A204.1 (cell line): ENCODE measurements around the gene SPG7.
A peak's percentile ranks its signal among the peaks of the same experiment; 100 is the strongest.

ENCODE experiments used
- FAIRE-seq: peaks from 2 replicates; lab custom pipeline; 2012; peaks lifted over from hg19 to GRCh38; lab: Jason Lieb, UNC

The SPG7 gene

DNA sequence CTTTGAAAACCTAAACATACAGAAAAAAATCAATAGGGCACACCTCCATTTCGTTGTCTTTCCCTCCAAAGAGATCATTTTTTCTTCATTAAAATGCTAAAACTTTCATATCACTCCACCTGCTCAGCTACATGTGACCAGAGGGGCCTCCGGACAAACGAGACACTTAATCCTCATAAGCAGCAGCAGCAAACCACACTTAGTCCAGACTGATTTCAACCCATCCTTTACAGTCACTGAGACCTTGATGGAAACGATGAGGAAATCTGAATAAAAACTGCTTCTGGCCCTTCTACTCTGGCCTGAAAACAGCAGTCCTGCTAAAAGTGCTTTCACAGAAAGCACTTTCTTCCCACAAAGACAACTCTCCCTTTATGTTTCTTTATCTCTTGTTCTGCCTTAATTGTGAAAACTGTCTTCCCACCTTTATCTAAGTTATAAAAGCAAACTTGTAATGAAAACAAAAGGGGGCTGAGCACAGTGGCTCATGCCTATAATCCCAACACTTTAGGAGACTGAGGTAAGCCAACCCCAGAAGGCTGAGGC is 22.4 kb upstream of the SPG7 start:
- no peak for FAIRE-seq

DNA sequence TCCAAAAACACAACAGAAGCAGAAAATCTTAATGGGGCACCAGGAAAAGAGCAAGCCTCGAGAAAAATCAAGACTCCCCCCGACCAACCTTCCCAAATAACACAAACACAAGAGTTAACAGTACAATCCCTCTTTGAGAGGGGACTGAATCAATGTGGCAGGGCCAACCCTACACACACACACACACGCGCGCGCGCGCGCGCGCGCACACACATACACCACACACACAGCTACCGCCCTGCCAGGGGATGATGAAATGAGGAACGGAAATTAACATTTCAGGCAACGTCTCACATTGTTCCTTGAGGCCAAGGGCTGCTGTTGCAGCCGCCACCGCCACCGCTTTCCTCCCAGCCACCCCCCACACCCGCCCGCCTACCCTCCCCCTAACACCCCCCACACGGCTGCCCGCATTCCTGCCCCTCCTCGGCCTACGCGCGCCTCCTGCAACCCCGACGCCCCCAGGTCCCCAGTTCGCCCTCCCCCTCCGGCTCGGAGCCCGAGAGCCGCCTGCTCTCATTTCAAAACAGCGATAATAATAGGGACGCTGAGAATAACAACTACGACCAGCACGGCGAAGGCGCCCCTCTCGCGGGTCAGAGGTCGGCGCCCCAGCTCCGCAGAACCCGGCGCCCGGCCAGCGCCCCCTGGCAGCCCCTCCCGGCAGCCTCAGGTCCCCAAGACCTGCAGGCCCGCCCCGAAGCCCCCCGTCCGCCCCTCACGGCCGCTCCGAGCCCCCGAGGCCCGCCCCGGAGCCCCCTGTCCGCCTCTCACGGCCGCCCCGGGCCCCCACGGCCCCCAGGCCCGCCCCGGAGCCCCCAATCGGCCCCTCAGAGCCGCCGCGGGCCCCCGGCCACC is 18.9 kb upstream of the SPG7 start:
- FAIRE-seq: no peak

GRCh38 chr16:89489898-89490438 is 18.2 kb upstream of the SPG7 start:
- no peak for FAIRE-seq

GRCh38 chr16:89490439-89491237 is 17.6 kb upstream of the SPG7 start, which contains the start of gene ANKRD11:
Gene ANKRD11 (minus strand): TSS chr16:89490561. CDS start chr16:89317019, 173,542 bp downstream.
- FAIRE-seq: peak; percentile 96

DNA sequence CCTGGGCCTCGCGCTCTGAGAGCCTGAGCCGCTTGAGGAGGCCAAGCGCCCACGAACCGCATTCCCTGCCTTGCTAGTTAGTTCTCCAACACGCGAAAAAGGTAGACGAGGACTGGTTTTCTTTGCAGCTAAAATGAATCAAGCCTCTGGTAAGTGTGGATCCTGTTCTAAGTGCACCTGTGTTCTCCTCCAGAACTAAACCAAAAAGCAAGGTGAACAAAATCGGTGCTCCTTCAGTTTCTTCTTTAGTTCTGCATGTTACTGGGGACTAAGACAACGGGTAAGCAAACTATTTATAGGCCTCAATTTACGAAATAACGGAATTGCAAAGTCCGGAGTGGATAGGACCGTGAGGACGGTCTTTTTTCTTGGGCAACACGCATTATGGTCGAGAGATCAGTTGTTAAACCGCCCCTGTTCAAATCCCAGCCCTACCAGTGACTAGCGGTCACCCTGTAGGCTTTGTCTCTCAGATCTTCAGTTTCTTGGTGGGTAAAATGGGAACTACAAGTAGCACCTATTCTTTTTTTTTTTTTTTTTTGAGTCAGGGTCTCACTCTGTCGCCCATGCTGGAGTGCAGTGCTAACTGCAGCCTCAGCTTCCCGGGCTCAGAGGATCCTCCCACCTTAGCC is 16.8 kb upstream of the SPG7 start:
- FAIRE-seq: no peak

- no peak for FAIRE-seq
Measured at GRCh38 chr16:89491974-89492687, 16.1 kb upstream of the SPG7 start.

DNA sequence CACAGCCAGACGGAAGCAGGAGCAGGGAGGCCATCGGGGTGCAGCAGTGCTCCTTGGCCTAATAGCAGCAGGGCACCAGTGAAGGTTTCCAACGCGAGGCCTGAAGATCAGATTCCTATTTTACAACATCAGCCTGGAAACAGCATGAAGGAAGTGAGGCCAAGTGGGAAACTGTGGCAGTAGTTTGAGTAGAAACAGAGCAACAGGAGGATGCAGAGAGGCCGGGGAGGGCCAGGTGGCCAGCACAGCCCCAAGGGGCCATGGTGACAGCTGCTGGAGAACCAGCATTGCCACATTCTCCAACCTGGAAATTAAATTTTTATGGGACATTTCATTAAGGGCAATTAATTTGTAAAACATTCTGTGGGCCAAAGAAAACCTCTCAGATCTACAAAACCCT is 14.4 kb upstream of the SPG7 start:
- no peak for FAIRE-seq

- FAIRE-seq: no peak
Measured at GRCh38 chr16:89495121-89495520, 13.1 kb upstream of the SPG7 start.

- no peak for FAIRE-seq
Measured at GRCh38 chr16:89498839-89499238, 9.4 kb upstream of the SPG7 start.

- FAIRE-seq: no peak
Measured at GRCh38 chr16:89499767-89500166, 8.4 kb upstream of the SPG7 start.

DNA sequence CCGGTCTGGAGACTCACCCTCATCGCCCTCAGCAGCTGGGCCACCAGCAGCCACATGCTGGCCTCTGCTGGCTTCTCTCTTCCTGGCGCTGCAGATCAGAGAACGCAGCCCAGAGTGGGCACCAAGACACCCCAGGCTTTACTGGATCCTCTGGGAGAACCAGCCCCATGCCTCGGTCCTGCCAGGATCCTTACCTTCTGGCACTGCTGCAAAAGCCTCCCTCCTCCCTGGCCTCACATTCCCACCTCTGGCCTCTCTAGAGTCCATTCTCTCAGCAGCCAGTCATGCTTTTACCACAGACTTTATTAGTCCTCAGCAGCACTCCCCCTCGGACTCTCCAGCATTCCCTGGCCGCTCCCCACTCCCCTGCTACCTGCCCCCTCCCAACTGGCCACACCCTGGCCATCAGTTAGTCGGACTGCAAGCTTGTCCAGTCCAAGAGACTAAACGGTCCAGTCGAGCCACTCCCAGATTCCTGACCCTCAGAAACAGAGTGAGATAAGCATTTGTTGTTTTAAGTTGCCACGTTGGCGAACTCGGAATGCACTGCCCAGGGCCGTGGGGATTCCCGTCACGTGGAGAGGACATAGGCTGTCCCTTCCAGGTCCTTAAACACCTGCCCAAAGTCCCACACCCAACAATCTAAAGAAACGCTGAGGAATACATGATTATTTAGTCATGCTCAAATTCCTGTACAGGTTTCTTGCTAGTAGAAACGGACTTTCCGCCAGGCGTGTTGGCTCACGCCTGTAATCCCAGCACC is 5.9 kb upstream of the SPG7 start:
- FAIRE-seq: no peak

DNA sequence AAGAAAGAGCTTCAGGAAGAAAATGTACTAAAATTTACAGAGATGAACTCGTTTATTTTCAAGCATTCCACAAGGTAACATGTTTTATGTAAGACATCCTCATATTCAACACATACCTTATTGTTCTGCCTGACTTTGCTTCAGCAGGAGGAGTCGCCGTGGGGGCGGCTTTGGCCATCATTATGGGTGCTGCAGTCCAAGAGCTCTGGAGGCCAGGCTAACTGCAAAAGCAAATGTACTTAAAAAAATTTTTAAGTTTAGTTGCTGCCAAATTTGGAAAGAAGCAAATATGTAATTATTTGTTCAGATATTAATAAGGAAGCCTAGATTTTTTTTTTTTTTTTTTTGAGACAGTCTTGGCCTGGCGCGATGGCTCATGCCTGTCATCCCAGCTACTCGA is 4.1 kb upstream of the SPG7 start:
- no peak for FAIRE-seq

- FAIRE-seq: no peak
Measured at GRCh38 chr16:89505204-89506112, 2.7 kb upstream of the SPG7 start.

- FAIRE-seq: no peak
Measured at GRCh38 chr16:89506113-89506504, 2.1 kb upstream of the SPG7 start.

- FAIRE-seq: no peak
Measured at GRCh38 chr16:89506791-89507191, 1.4 kb upstream of the SPG7 start.

- no peak for FAIRE-seq
Measured at GRCh38 chr16:89507214-89507833, 879 bp upstream of the SPG7 start.

DNA sequence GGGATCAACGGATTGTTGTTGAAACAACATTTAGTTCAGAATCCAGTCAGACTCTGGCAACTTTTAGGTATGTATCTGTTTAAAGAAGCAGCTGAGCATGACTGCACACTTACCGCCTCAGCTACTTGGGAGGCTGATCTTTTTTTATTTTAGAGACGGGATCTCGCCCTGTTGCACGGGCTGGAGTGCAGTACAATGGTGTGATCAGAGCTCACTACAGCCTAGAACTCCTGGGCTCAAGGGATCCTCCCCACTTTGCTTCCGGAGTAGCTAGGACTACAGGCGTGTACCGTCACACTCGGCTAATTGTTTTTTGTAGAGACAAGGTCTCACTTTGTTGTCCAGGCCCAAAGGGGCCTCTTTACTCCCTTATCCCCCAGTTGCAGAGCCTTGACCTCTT is 2.3 kb downstream of the SPG7 start:
- no peak for FAIRE-seq

- FAIRE-seq: no peak
Measured at GRCh38 chr16:89511374-89511773, 3.2 kb downstream of the SPG7 start.

- no peak for FAIRE-seq
Measured at GRCh38 chr16:89512453-89512852, 4.2 kb downstream of the SPG7 start.
